ENCODE results near the gene ZNF768.

The ZNF768 gene

DNA sequence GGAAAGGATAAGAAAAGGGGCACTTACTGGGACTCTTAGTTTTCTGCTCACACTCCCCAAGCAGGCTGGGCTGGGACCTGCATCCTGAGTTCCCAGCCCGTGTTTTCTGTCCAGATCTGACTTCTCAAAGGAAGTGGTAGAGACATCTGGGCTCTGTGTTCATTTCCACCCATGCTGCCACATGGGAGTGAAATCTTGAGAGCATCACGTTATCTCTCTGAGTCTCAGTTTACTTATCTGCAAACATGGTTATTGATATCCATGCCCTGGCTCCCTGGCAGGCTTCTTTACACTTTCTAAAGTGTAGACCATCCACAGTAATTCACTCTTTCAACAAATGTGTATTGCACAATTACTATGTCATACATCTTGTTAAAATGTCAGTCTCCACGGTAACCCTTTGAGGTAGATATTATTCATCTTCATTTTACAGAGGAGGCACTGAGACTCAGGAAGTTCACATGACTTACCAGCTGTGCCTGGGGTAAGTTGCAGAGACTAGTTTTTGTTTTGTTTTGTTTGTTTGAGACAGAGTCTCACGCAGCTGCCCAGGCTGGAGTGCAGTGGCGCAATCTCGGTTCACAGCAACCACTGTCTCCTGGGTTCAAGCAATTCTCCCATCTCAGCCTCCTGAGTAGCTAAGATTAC, 41.7 kb upstream of the ZNF768 start:
- H3K4me3 ChIP-seq (ENCODE audit: low read length) = no peak overlapping the region
- TF ChIP-seq, protein P1, sequence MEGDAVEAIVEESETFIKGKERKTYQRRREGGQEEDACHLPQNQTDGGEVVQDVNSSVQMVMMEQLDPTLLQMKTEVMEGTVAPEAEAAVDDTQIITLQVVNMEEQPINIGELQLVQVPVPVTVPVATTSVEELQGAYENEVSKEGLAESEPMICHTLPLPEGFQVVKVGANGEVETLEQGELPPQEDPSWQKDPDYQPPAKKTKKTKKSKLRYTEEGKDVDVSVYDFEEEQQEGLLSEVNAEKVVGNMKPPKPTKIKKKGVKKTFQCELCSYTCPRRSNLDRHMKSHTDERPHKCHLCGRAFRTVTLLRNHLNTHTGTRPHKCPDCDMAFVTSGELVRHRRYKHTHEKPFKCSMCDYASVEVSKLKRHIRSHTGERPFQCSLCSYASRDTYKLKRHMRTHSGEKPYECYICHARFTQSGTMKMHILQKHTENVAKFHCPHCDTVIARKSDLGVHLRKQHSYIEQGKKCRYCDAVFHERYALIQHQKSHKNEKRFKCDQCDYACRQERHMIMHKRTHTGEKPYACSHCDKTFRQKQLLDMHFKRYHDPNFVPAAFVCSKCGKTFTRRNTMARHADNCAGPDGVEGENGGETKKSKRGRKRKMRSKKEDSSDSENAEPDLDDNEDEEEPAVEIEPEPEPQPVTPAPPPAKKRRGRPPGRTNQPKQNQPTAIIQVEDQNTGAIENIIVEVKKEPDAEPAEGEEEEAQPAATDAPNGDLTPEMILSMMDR (conservative IDR thresholded peaks at IDR 0.05; ENCODE audit: low read depth, low read length) = no peak
- DNase-seq (ENCODE audit: low read depth) = no peak

GRCh38 chr16:30567160-30567990, 41.0 kb upstream of the ZNF768 start:
- H3K4me3 ChIP-seq (ENCODE audit: low read length) = no peak overlapping the region
- DNase-seq (ENCODE audit: low read depth) = no peak
- TF ChIP-seq, protein P1 (conservative IDR thresholded peaks at IDR 0.05; ENCODE audit: low read depth, low read length) = no peak

DNA sequence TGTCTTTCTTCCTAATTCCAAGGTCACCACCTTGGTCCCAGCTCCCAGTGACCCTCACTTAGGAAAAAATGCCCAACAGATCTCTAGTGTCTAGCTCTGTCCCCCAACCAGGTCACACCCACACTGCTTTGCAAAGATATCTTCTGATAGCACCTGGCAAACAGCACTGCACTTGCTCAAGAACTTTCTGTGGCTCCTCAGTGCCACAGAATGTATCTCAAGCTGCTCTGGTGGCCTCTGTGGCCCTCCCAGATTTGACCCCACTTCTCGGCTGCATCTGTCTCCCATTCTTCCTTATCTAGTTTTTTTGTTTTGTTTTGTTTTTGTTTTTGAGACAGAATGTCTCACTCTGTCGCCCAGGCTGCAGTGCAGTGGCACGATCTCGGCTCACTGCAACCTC, 40.2 kb upstream of the ZNF768 start:
- TF ChIP-seq, protein P1 (conservative IDR thresholded peaks at IDR 0.05; ENCODE audit: low read depth, low read length) = no peak
- no peak overlapping the region for H3K4me3 ChIP-seq (ENCODE audit: low read length)
- no peak for DNase-seq (ENCODE audit: low read depth)

DNA sequence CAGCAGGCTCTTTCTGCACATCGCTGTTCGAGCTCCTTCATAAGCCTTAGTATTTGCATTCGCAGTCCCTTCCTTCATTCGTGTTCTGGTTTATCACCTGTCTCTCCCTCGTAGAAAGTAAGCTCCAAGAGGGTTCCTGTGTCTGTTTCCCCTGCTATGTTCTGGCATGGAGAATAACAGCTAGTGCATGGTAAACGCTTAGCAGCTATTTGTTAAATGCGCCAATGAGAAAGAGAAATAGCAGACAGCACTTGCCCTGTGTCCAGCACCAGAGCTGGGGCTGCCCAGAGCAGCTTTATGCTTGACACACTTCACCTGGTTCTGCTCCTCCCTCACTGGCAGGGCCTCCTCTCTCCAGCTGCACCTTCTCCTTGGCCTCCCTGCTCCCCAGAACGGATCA, 39.6 kb upstream of the ZNF768 start:
- no peak overlapping the region for H3K4me3 ChIP-seq (ENCODE audit: low read length)
- TF ChIP-seq, protein P1 (conservative IDR thresholded peaks at IDR 0.05; ENCODE audit: low read depth, low read length) = no peak
- DNase-seq (ENCODE audit: low read depth) = no peak

DNA sequence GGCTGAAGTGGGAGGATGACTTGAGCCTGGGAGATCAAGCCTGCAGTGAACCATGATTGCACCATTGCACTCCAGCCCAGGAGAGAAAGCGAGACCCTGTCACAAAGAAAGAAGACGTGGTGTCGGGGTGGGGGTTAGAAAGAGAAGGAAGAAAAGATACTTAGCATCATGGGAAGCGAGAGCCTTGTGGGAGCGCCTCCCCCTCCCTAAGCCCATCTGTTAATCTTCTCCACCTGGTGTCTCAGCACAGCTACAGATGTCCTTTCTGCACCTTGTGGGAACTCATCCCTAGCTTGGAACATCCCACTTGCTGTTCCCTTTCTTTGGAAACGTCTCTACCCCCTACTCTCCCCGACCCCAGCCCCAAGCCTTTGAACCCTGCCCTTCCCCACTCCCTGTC, 39.2 kb upstream of the ZNF768 start:
- TF ChIP-seq, protein P1 (conservative IDR thresholded peaks at IDR 0.05; ENCODE audit: low read depth, low read length) = no peak
- no peak for DNase-seq (ENCODE audit: low read depth)
- no peak overlapping the region for H3K4me3 ChIP-seq (ENCODE audit: low read length)

GRCh38 chr16:30562021-30562420, 35.7 kb upstream of the ZNF768 start:
- DNase-seq (ENCODE audit: low read depth) = no peak
- TF ChIP-seq, protein P1 (conservative IDR thresholded peaks at IDR 0.05; ENCODE audit: low read depth, low read length) = no peak
- no peak overlapping the region for H3K4me3 ChIP-seq (ENCODE audit: low read length)

Measured in retinal pigment epithelial cell (primary cell).